HCT116 (cell line): ENCODE results near the gene RBM33.

Experiments
- EZH2 ChIP-seq: fragments of 200-600 bp; sonication (generic); IDR thresholded peaks from 2 replicates; pipeline ENCODE4 v1.6.1; 2017; ENCODE audit warnings: antibody characterized with exemption, mixed run types
- POLR2A ChIP-seq: IDR thresholded peaks from 2 replicates; pipeline ENCODE4 v1.7.0; 2011; ENCODE audit warnings: borderline replicate concordance; ENCODE audit not compliant: insufficient read depth, insufficient read length; ENCODE audit errors: extremely low read depth
- POLR2AphosphoS5 ChIP-seq: IDR thresholded peaks from 2 replicates; pipeline ENCODE4 v1.6.1; 2011; ENCODE audit warnings: mild to moderate bottlenecking, low read depth, low read length, moderate library complexity
- SIN3A ChIP-seq: IDR thresholded peaks from 2 replicates; pipeline ENCODE4 v1.6.1; 2012; ENCODE audit warnings: low read depth
- SP1 ChIP-seq: IDR thresholded peaks from 2 replicates; pipeline ENCODE4 v1.6.1; 2012; ENCODE audit warnings: low read depth
- ZNF274 ChIP-seq: fragments of 200-500 bp; sonication (Bioruptor generic); IDR thresholded peaks from 2 replicates; pipeline ENCODE4 v1.6.1; 2014; ENCODE audit warnings: mild to moderate bottlenecking, low read depth, low read length, inconsistent platforms
- TF ChIP-seq, protein P1 (sequence below), 3 experiments: fragments of 200-600 bp in 1 of 3; sonication (generic) in 1 of 3; IDR thresholded peaks in 2 of 3; conservative IDR thresholded peaks in 1 of 3; 2 replicates each; pipeline ENCODE4 v1.5.1; 2012 to 2017; ENCODE audit warnings: low read depth in 2 of 3, low read length in 2 of 3, antibody characterized with exemption in 1 of 3, borderline replicate concordance in 1 of 3, control low read depth in 1 of 3, mild to moderate bottlenecking in 1 of 3, mixed read lengths in 1 of 3, mixed run types in 1 of 3, moderate library complexity in 1 of 3; ENCODE audit not compliant: insufficient read depth in 1 of 3
- TF ChIP-seq, protein P2 (sequence below): IDR thresholded peaks from 2 replicates; pipeline ENCODE4 v1.6.1; 2012
- TF ChIP-seq, protein P3 (sequence below): IDR thresholded peaks from 2 replicates; pipeline ENCODE4 v1.6.1; 2011; ENCODE audit warnings: mild to moderate bottlenecking, low read length, moderate library complexity; ENCODE audit not compliant: insufficient replicate concordance; ENCODE audit errors: extremely low read depth

DNA sequence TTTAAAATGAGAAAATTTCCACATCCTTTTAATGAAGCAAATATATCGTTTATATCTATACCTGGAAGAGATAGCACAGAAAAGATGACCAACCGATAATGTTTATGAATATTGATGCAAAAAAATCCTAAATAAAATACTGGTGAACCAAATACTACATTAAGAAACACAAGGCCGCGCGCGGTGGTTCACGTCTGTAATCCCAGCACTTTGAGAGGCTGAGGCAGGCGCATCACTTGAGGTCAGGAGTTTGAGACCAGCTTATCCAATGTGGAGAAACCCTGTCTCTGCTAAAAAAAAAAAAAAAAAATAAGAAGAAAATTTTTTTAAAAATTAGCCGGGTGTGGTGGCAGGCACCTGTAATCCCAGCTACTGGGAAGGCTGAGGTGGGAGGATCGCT lies 142.0 kb downstream of the RBM33 start:
- TF ChIP-seq, protein P1, sequence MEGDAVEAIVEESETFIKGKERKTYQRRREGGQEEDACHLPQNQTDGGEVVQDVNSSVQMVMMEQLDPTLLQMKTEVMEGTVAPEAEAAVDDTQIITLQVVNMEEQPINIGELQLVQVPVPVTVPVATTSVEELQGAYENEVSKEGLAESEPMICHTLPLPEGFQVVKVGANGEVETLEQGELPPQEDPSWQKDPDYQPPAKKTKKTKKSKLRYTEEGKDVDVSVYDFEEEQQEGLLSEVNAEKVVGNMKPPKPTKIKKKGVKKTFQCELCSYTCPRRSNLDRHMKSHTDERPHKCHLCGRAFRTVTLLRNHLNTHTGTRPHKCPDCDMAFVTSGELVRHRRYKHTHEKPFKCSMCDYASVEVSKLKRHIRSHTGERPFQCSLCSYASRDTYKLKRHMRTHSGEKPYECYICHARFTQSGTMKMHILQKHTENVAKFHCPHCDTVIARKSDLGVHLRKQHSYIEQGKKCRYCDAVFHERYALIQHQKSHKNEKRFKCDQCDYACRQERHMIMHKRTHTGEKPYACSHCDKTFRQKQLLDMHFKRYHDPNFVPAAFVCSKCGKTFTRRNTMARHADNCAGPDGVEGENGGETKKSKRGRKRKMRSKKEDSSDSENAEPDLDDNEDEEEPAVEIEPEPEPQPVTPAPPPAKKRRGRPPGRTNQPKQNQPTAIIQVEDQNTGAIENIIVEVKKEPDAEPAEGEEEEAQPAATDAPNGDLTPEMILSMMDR (IDR thresholded peaks at IDR 0.05 in 2 of 3, conservative IDR thresholded peaks at IDR 0.05 in 1 of 3; ENCODE audit: borderline replicate concordance in 1 of 3, insufficient read depth in 1 of 3, low read depth in 2 of 3, low read length in 2 of 3) = no peak
- TF ChIP-seq, protein P2, sequence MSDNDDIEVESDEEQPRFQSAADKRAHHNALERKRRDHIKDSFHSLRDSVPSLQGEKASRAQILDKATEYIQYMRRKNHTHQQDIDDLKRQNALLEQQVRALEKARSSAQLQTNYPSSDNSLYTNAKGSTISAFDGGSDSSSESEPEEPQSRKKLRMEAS = no peak
- TF ChIP-seq SIN3A (no peak), POLR2AphosphoS5 (no peak), EZH2 (no peak), SP1 (no peak), ZNF274 (no peak), POLR2A (no peak)
- TF ChIP-seq, protein P3, sequence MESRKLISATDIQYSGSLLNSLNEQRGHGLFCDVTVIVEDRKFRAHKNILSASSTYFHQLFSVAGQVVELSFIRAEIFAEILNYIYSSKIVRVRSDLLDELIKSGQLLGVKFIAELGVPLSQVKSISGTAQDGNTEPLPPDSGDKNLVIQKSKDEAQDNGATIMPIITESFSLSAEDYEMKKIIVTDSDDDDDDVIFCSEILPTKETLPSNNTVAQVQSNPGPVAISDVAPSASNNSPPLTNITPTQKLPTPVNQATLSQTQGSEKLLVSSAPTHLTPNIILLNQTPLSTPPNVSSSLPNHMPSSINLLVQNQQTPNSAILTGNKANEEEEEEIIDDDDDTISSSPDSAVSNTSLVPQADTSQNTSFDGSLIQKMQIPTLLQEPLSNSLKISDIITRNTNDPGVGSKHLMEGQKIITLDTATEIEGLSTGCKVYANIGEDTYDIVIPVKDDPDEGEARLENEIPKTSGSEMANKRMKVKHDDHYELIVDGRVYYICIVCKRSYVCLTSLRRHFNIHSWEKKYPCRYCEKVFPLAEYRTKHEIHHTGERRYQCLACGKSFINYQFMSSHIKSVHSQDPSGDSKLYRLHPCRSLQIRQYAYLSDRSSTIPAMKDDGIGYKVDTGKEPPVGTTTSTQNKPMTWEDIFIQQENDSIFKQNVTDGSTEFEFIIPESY = no peak
